GM10266 (cell line): Measurements from ENCODE around the gene TP53TG3E.
"Not testable (repeated sequence)": the region's sequence is repeated elsewhere in the genome, so short reads cannot be mapped to it uniquely, and the experiment has no call there.

Experiments
- DNase-seq: peaks from one replicate; pipeline ENCODE4 v3.0.0; 2012; ENCODE audit errors: extremely low spot score

The TP53TG3E gene

GRCh38 chr16:33304006-33304405 lies at the start of gene TP53TG3E:
Gene TP53TG3E, plus strand, starts transcription at chr16:33304306. Its CDS starts 68 bp downstream, at chr16:33304374.
- not testable (repeated sequence) for DNase-seq

GRCh38 chr16:33336226-33337012 lies 32.3 kb downstream of the TP53TG3E start:
- DNase-seq, result not testable (repeated sequence)

- DNase-seq, result not testable (repeated sequence)
Measured at GRCh38 chr16:33337627-33338542, 33.8 kb downstream of the TP53TG3E start.

GRCh38 chr16:33338543-33338951 lies 34.4 kb downstream of the TP53TG3E start:
- DNase-seq, result not testable (repeated sequence)

- not testable (repeated sequence) for DNase-seq
Measured at GRCh38 chr16:33339093-33340061, 35.3 kb downstream of the TP53TG3E start.
